GM21786 (cell line): ENCODE measurements around the gene PRPSAP2.

ENCODE experiments used
- ATAC-seq: cut with Tn5 transposase; IDR thresholded peaks from one replicate; pipeline ENCODE4 v1.9.1; 2021; ENCODE audit not compliant: unreplicated experiment

The PRPSAP2 gene

DNA sequence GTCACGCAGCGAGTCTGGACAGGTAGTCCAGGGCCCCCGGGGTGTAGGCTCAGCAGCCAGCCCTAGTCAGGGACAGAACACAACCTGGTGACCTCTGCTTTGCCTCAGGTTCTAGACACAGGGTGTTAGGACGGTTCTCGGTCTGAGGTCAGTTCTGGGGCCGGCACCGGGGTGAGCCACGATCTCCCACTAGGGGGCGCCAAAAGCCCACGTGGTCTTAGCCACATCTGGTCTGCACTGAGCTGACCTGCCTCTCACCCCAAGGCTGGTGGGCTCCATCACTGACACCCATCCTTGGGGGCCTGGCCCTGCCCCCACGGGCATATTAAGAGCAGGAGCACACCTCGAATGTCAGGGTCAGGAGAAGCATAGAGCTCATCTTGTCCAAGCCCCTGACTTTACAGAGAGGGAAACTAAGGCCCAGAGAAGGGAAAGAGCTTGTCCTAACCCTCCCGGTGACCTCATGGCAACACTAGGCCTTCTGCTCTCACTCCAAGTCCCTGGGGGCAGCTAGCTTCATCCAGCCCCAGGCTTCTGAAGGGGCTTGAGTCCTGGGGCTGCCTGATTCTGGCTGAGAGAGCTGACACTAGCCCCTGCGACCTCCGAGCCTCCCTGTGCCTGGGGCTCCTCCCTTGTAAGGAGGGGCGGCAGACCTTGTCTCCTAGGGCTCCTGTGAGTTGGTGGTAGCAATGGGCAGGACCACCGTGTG lies 103.0 kb downstream of the PRPSAP2 start:
- peak; percentile 76 for ATAC-seq

DNA sequence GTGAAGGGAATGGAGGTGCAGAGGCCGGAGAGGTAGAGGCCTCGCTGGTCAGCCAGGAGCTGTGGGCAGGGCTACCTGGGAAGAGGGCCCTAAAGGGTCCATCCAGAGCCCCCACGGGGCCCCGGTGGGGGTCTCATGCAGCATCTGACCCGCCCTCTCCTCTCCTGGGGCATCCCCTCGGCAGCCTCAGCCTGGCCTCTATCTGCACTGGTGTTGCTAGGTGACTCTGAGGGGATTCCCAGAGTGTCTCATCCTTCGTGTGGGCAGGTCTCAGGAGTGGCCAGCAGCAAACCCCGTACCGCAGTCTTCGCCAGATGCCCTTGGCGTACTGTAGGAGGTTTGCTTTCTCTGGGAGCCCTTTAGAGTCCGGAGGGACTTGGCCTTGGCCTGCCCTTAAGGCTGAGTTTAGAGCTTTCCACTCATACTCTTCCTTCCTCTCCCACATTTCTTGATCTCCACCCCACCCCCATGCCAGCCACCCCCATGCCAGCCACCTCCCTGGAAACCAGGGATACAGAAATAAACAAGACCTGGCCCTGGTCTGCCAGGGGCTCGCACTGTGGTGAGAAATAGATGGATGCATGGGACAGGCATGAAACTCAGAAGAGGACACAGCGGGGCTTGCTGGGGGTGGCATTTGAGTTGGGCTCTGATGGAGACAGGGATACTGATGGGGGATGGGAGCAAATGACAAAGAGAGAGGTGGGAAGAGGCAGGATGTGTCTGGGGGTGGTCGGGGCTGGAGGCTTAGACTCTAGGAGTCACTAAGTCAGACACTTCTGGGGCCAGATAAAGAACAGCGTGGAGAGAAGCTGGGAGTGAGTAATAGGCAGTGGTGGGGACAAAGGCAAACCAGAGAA lies 103.9 kb downstream of the PRPSAP2 start:
- no peak for ATAC-seq

GRCh38 chr17:18962494-18962815 lies 104.5 kb downstream of the PRPSAP2 start:
- ATAC-seq, result no peak

DNA sequence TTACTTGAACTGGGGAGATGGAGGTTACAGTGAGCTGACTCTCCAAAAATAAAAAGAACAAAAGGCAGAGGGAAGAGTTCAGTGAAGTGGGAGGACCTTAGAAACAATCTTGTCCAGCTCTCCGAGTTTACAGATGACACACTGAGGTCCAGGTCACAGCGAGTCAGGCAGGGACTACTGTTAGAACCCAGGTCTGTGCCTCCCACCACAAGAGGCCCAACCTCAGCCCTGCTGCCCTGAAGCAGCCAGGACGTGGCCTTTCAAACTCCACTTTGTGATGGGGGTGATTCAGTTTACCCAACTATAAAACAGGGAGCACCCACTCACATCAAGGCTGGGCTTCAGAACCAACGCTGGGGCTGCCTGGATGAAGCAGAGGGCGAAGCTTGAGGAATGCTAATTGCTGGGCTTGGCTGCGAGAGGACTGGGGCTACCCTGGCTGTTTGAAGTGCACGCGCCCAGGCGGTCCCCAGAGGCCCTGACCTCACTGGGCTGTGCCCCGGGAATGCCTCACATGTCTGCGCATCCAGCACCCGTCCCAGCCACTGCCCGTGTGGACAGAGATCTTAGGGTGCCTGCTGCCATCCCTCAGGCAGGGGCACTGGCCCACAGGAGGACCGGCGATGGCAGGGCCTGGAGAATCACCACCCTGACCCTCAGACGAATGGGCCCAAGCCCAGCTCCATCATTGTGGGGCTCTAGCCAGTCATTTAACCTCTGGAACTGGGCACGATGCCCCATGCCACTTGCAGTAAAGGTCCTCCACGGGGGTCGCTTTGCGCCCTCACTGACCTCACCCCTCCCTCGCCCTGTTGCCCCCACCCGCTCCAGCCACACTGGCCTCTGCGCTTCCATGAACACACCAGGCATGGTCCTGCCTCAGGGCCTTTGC lies 105.4 kb downstream of the PRPSAP2 start:
- no peak for ATAC-seq

DNA sequence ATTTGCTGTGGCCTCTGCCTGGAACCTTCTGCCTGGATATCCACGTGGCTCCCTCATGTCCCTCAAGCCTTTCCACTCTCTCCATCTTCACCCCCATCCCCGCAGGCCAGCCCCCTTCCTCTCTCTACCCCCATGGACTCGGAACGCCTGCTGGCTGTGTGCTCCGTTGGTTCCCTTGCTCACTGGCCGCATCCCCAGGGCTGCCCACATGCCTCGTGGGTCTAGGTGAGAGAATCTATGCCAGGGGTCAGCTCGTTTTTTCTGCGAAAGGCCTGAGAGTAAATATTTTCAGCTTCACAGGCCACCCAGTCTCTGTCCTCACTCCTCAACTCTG lies 106.1 kb downstream of the PRPSAP2 start:
- ATAC-seq, result no peak

- ATAC-seq, result no peak
These were observed 106.6 kb downstream of the PRPSAP2 start for GRCh38 chr17:18964550-18964949.

- ATAC-seq, result no peak
These were observed 107.8 kb downstream of the PRPSAP2 start for GRCh38 chr17:18965530-18966236.

GRCh38 chr17:18966831-18967624 lies 109.1 kb downstream of the PRPSAP2 start:
- no peak for ATAC-seq

DNA sequence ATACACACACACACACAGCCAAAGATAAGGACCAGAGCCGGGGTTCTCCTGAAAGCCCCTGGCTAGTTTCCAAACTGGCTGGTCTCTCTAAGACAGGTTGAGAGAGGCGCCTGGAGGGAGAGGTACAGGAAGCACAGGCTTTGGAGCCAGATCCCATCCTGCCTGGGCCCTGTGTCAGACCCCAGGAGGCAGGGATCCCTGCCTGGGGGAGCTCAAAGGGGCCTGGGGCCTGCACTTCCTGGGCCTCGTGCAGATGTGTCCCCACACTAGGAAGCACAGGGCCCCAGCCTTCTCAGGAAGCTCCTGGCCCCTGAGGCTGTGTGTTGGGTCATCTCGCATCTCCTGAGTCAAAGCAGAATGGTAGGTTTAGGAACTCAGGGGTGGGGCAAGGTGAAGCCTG lies 110.0 kb downstream of the PRPSAP2 start:
- no peak for ATAC-seq

GRCh38 chr17:18968345-18968744 lies 110.4 kb downstream of the PRPSAP2 start:
- no peak for ATAC-seq

DNA sequence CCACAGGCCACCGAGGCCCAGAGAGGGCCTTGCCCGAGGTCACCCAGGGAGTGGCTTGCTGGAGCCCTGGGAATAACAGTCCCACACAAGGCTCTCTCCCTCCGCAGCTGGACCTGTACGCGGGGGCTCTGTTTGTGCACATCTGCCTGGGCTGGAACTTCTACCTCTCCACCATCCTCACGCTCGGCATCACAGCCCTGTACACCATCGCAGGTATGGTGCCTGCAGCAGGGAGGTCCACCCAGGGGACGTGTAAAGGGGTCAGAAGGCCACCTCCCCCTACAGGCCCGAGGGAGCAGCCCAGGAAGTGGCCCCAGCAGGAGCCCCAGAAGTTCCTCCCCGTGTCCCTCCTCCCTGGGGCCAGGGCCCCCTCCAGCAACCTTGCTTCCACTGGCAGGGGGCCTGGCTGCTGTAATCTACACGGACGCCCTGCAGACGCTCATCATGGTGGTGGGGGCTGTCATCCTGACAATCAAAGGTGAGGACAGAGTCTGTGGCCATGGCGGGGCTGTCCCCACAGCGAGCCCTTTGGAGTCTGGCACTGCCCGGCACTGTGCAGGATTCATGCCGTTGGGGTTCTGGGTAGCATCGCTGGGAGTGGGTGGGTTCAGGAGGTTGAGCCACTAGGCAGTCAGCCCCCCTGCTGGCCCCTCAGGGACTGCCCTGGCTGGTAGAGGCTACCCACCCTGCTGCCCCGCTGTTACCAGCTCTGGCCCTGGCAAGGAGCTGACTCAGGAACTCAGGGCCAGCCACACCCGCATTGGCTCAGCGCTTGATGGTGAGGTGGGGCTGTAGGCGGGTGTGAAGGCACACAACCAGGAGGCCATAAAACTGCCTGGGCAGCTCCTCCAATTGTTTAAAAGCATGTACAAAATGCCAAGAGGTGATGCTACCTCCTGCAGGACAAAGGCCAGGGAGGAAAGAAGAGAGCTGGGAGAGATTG lies 111.3 kb downstream of the PRPSAP2 start:
- no peak for ATAC-seq

GRCh38 chr17:18970582-18971480 lies 112.9 kb downstream of the PRPSAP2 start:
- no peak for ATAC-seq

DNA sequence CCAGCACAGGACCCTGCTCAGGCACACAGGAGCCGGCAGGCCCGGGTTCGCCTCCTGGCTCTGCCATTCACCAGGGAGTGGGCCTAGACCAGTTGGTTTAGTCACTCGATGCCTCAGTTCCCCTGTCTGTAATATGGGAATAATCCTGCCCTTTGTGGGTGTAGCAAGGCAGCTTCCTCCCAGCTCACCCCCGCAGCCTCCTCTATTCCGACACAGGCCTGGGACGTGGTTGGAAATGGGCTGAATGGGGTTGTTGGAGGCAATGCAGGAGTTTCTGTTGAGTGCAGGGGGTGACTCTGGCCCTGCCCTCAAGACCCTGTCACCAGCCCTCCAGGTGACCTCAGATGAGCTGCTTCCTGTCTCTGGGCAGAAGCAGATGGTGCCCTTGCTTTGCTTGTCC lies 113.9 kb downstream of the PRPSAP2 start:
- no peak for ATAC-seq

- no peak for ATAC-seq
These were observed 116.6 kb downstream of the PRPSAP2 start for GRCh38 chr17:18974407-18975149.

DNA sequence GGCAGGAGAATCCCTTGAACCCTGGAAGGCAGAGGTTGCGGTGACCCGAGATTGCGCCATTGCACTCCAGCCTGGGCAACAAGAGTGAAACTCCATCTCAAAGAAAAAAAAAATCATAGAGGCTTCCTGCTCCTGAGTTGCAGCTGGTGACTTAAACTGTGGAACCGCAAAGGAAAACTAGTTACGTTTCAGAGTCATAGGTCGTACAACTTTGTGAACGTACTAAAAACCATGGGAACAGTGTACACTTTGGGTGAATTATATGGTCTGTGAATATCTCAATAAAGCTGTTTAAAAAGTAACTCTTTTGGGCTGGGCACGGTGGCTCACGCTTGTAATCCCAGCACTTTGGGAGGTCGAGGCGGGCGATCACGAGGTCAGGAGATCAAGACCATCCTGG lies 117.7 kb downstream of the PRPSAP2 start:
- no peak for ATAC-seq

GRCh38 chr17:18976201-18976600 lies 118.3 kb downstream of the PRPSAP2 start:
- no peak for ATAC-seq

DNA sequence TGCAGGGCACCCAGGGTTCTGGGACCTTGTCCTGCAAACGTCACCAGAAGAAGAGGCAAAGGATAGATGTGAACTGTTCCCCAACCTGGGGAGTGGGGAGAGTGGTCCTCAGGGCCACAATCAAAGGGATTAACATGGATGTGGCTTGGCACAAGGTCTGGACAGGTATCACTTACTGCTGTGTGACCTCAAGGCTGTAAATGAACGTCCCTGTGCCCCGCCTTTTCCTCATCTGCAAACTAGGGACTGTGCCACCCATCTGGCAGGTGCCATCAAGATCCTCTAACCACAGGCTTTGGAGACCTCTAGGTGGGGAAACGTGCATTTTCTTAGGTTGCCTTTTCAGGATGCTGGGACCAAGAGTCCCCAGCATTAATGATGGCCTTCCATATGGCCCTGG lies 119.1 kb downstream of the PRPSAP2 start:
- no peak for ATAC-seq
